Activated CD8-positive, alpha-beta T cell treated with anti-CD3 and anti-CD28 coated beads, Interleukin-2, amount 10 ng/mL, durations not matched to agents 7 days and 5 days (primary cell): ENCODE results near the gene NAA40. TPM values are rescaled to one million over a fixed set of nuclear protein-coding genes. Genes with fewer than 3 reads are reported as not detected.

ENCODE experiments used
- ATAC-seq: fragments of 150-1000 bp; cut with Tn5 transposase; one replicate; pipeline ENCODE4 v1.10.0; 2021; ENCODE audit warnings: moderate library complexity
- CTCF ChIA-PET: fragments of 350-600 bp; sonication (Branson Sonifier 250); formaldehyde crosslinking; loops from one replicate; lab custom pipeline; 2021; ENCODE audit warnings: antibody characterized with exemption; lab: Charles Lee
- POLR2A ChIA-PET: fragments of 350-600 bp; sonication (Branson Sonifier 250); formaldehyde crosslinking; loops from one replicate; lab custom pipeline; 2021; ENCODE audit warnings: antibody characterized with exemption; lab: Charles Lee
- DNase-seq: peaks from one replicate; pipeline ENCODE4 v3.0.0-alpha.2; 2020
- H3K27ac Mint-ChIP-seq: one replicate; pipeline ENCODE4 v1.8.0; 2021; ENCODE audit warnings: mild to moderate bottlenecking, mixed read lengths
- H3K27me3 Mint-ChIP-seq: one replicate; pipeline ENCODE4 v1.8.0; 2021; ENCODE audit warnings: low read depth, mixed read lengths
- H3K36me3 Mint-ChIP-seq: one replicate; pipeline ENCODE4 v1.8.0; 2021; ENCODE audit warnings: low read depth, mixed read lengths
- H3K4me1 Mint-ChIP-seq: one replicate; pipeline ENCODE4 v1.8.0; 2021; ENCODE audit warnings: low read depth, mixed read lengths
- H3K4me3 Mint-ChIP-seq: one replicate; pipeline ENCODE4 v1.8.0; 2021; ENCODE audit warnings: mild to moderate bottlenecking, mixed read lengths
- H3K9me3 Mint-ChIP-seq: one replicate; pipeline ENCODE4 v1.8.0; 2022; ENCODE audit warnings: mixed read lengths; ENCODE audit not compliant: insufficient read depth
- total RNA-seq, 2 experiments: library from RNA; stranded (reverse); gene quantifications; one replicate each; pipeline ENCODE4 v1.2.3, GENCODE V29; 2021

Gene NAA40
- total RNA-seq, 2 experiments from 2014 or later = 42.6 to 44.9 TPM

- DNase-seq = no peak
- Mint-ChIP-seq H3K4me3 (no peak overlapping the region), H3K36me3 (peaks cover 1% of the 10 kb centered on the region), H3K27ac (no peak overlapping the region), H3K4me1 (peaks cover 14% of the 10 kb centered on the region), H3K9me3 (no peaks in the 10 kb centered on the region), H3K27me3 (peaks cover 8% of the 10 kb centered on the region)
- ChIA-PET POLR2A (no interaction called here), CTCF (interaction anchor here (0.9 to 2.2 kb wide), 3 partner anchors 32 to 77 kb away, joined by 3 to 10 read pairs (median 4); partner anchors contain the start of gene MARK2)
- no peak for ATAC-seq
Observed at GRCh38 chr11:63913866-63914830, 24.7 kb upstream of the NAA40 start.

- DNase-seq (no peak), ATAC-seq (no peak)
- no peak overlapping the region for H3K27ac Mint-ChIP-seq
- peaks cover 1% of the 10 kb centered on the region for H3K36me3 Mint-ChIP-seq
- ChIA-PET POLR2A (no interaction called here), CTCF (interaction anchor here (0.9 to 1.7 kb wide), 3 partner anchors 31 to 101 kb away, joined by 3 to 7 read pairs (median 4); partner anchors contain the start of gene MARK2)
- no peaks in the 10 kb centered on the region for H3K9me3 Mint-ChIP-seq
- H3K4me3 Mint-ChIP-seq = peak overlapping the region; percentile 25
- peaks cover 14% of the 10 kb centered on the region for H3K4me1 Mint-ChIP-seq
- H3K27me3 Mint-ChIP-seq = peaks cover 8% of the 10 kb centered on the region
Observed at GRCh38 chr11:63914896-63915691, 23.7 kb upstream of the NAA40 start.

GRCh38 chr11:63915961-63916836 is 22.6 kb upstream of the NAA40 start:
- peak; percentile 54 for DNase-seq
- ChIA-PET CTCF (interaction anchor here (0.9 to 1.6 kb wide), 3 partner anchors 29 to 102 kb away, joined by 3 to 7 read pairs (median 7); partner anchors contain the start of gene MARK2), POLR2A (no interaction called here)
- Mint-ChIP-seq H3K27ac (no peak overlapping the region), H3K27me3 (peaks cover 8% of the 10 kb centered on the region), H3K9me3 (no peaks in the 10 kb centered on the region), H3K36me3 (peaks cover 1% of the 10 kb centered on the region), H3K4me1 (peaks cover 12% of the 10 kb centered on the region), H3K4me3 (peak overlapping the region; percentile 78)
- ATAC-seq = peak; percentile 15

GRCh38 chr11:63916837-63917691 is 21.7 kb upstream of the NAA40 start, which contains the start of gene RCOR2:
Gene RCOR2, minus strand, starts transcription at chr11:63917164. Its CDS starts 708 bp downstream, at chr11:63916456.
- Mint-ChIP-seq H3K36me3 (no peaks in the 10 kb centered on the region), H3K27ac (no peak within 1 kb of the TSS), H3K4me1 (peaks cover 12% of the 10 kb centered on the region), H3K27me3 (peaks cover 8% of the 10 kb centered on the region), H3K9me3 (no peaks in the 10 kb centered on the region), H3K4me3 (peak within 1 kb of the TSS; percentile 78)
- POLR2A ChIA-PET = interaction anchor here (0.6 to 1.5 kb wide), 2 partner anchors 25 to 69 kb away, joined by 3 to 4 read pairs; partner anchors contain the start of gene OTUB1
- peak; percentile 77 for ATAC-seq
- peak; percentile 69 for DNase-seq
- CTCF ChIA-PET = interaction anchor here (0.7 to 6.2 kb wide), 5 partner anchors 11 to 80 kb away, joined by 3 to 49 read pairs (median 7); partner anchors contain the start of gene MARK2

GRCh38 chr11:63917692-63918506 is 20.9 kb upstream of the NAA40 start:
- H3K36me3 Mint-ChIP-seq = no peaks in the 10 kb centered on the region
- H3K27me3 Mint-ChIP-seq = peaks cover 12% of the 10 kb centered on the region
- H3K9me3 Mint-ChIP-seq = no peaks in the 10 kb centered on the region
- ATAC-seq (peak; percentile 10), DNase-seq (peak; percentile 37)
- H3K4me3 Mint-ChIP-seq = peak overlapping the region; percentile 45
- ChIA-PET CTCF (interaction anchor here (0.7 to 6.2 kb wide), 4 partner anchors 11 to 81 kb away, joined by 3 to 49 read pairs (median 6); partner anchors contain the start of gene MARK2), POLR2A (interaction anchor here (1.5 kb wide), 1 partner anchor 68 kb away, joined by 4 read pairs; the partner anchor contains the start of gene OTUB1)
- H3K4me1 Mint-ChIP-seq = peaks cover 12% of the 10 kb centered on the region
- H3K27ac Mint-ChIP-seq = no peak overlapping the region

- Mint-ChIP-seq H3K9me3 (no peaks in the 10 kb centered on the region), H3K4me1 (peaks cover 12% of the 10 kb centered on the region), H3K4me3 (no peak overlapping the region), H3K27me3 (peaks cover 20% of the 10 kb centered on the region), H3K36me3 (no peaks in the 10 kb centered on the region), H3K27ac (no peak overlapping the region)
- no peak for ATAC-seq
- POLR2A ChIA-PET = interaction anchor here (1.5 kb wide), 1 partner anchor 67 kb away, joined by 4 read pairs; the partner anchor contains the start of gene OTUB1
- CTCF ChIA-PET = interaction anchor here (6.2 kb wide), 1 partner anchor 81 kb away, joined by 49 read pairs; the partner anchor contains the start of gene MARK2
- DNase-seq = no peak
Observed at GRCh38 chr11:63918507-63919191, 20.2 kb upstream of the NAA40 start.

GRCh38 chr11:63919267-63920125 is 19.3 kb upstream of the NAA40 start:
- Mint-ChIP-seq H3K4me1 (peaks cover 12% of the 10 kb centered on the region), H3K9me3 (no peaks in the 10 kb centered on the region), H3K27ac (no peak overlapping the region), H3K36me3 (no peaks in the 10 kb centered on the region), H3K4me3 (no peak overlapping the region), H3K27me3 (peaks cover 23% of the 10 kb centered on the region)
- ATAC-seq = no peak
- DNase-seq = no peak
- POLR2A ChIA-PET = no interaction called here
- CTCF ChIA-PET = interaction anchor here (0.7 to 6.2 kb wide), 5 partner anchors 19 to 82 kb away, joined by 3 to 49 read pairs (median 3); partner anchors contain the start of genes MARK2 and NAA40

- no peak for DNase-seq
- Mint-ChIP-seq H3K36me3 (no peaks in the 10 kb centered on the region), H3K4me1 (peaks cover 12% of the 10 kb centered on the region), H3K9me3 (no peaks in the 10 kb centered on the region), H3K27me3 (peaks cover 25% of the 10 kb centered on the region), H3K27ac (no peak overlapping the region), H3K4me3 (no peak overlapping the region)
- ATAC-seq = no peak
- POLR2A ChIA-PET = no interaction called here
- CTCF ChIA-PET = interaction anchor here (0.7 to 6.2 kb wide), 10 partner anchors 9 to 83 kb away, joined by 3 to 49 read pairs (median 3); partner anchors contain the start of genes MARK2 and NAA40
Observed at GRCh38 chr11:63920126-63920938, 18.5 kb upstream of the NAA40 start.
